NT2/D1 (cell line): ENCODE data around the gene GABBR2.
"Not testable (repeated sequence)": the region's sequence is repeated elsewhere in the genome, so short reads cannot be mapped to it uniquely, and the experiment has no call there.

Experiments used
- DNase-seq: peaks from one replicate; pipeline ENCODE4 v3.0.0-alpha.2; 2011; ENCODE audit warnings: low read depth, low spot score
- H3K27me3 ChIP-seq: 2 replicates; pipeline ENCODE4 v1.6.0; 2011; ENCODE audit warnings: mild to moderate bottlenecking; ENCODE audit not compliant: insufficient read length, insufficient read depth
- H3K36me3 ChIP-seq: 2 replicates; pipeline ENCODE4 v1.6.1; 2011; ENCODE audit warnings: mild to moderate bottlenecking, low read length, mixed read lengths; ENCODE audit not compliant: insufficient read depth, insufficient read length
- H3K4me1 ChIP-seq: 2 replicates; pipeline ENCODE4 v1.5.1; 2011; ENCODE audit not compliant: insufficient read depth, insufficient read length
- H3K4me3 ChIP-seq: 2 replicates; pipeline ENCODE4 v1.5.1; 2011; ENCODE audit warnings: low read depth; ENCODE audit not compliant: insufficient read length
- H3K9ac ChIP-seq: 2 replicates; pipeline ENCODE4 v1.6.0; 2011; ENCODE audit warnings: low read depth; ENCODE audit not compliant: insufficient read length
- H3K9me3 ChIP-seq: 2 replicates; pipeline ENCODE4 v1.5.1; 2011; ENCODE audit warnings: mild to moderate bottlenecking, low read length; ENCODE audit not compliant: insufficient read depth
- SUZ12 ChIP-seq: IDR thresholded peaks from 2 replicates; pipeline ENCODE4 v1.6.1; 2011; ENCODE audit not compliant: insufficient read length, insufficient read depth; ENCODE audit errors: extremely low read depth
- YY1 ChIP-seq: IDR thresholded peaks from 2 replicates; pipeline ENCODE4 v1.6.1; 2011; ENCODE audit not compliant: insufficient read length, insufficient read depth
- ZNF274 ChIP-seq: IDR thresholded peaks from 2 replicates; pipeline ENCODE4 v1.6.1; 2011; ENCODE audit warnings: mild to moderate bottlenecking, low read depth, low read length

Gene GABBR2

GRCh38 chr9:98477884-98478283 lies 230.9 kb downstream of the GABBR2 start:
- no peaks in the 10 kb centered on the region for H3K27me3 ChIP-seq
- H3K9me3 ChIP-seq, result no peaks in the 10 kb centered on the region
- H3K9ac ChIP-seq, result no peak overlapping the region
- H3K4me3 ChIP-seq, result no peak overlapping the region
- H3K4me1 ChIP-seq, result no peaks in the 10 kb centered on the region
- no peak for DNase-seq
- no peaks in the 10 kb centered on the region for H3K36me3 ChIP-seq
- TF ChIP-seq YY1 (no peak), ZNF274 (no peak), SUZ12 (no peak)

DNA sequence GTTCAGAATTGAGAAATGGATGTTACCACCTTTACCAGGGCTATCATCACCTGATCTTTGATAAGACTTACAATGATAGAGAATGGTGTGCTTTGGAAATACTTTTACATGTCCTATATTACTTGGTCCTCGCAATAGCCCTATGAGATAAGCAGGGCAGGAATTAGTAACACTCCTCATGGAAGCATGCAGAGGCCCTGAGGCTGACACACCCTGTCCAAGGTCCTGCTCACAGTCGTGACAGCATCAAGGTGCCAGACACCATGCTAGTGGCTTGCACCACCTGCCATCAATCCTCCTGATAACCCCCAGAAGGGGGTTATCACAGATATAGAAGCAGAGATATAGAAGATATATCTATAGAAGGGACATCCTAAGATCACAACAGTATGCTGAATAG lies 236.5 kb downstream of the GABBR2 start:
- Histone ChIP-seq H3K36me3 (no peaks in the 10 kb centered on the region), H3K27me3 (no peaks in the 10 kb centered on the region), H3K9me3 (no peaks in the 10 kb centered on the region), H3K9ac (no peak overlapping the region), H3K4me3 (no peak overlapping the region), H3K4me1 (no peaks in the 10 kb centered on the region)
- DNase-seq, result no peak
- no peak for TF ChIP-seq SUZ12
- no peak for TF ChIP-seq ZNF274
- TF ChIP-seq YY1, result no peak

DNA sequence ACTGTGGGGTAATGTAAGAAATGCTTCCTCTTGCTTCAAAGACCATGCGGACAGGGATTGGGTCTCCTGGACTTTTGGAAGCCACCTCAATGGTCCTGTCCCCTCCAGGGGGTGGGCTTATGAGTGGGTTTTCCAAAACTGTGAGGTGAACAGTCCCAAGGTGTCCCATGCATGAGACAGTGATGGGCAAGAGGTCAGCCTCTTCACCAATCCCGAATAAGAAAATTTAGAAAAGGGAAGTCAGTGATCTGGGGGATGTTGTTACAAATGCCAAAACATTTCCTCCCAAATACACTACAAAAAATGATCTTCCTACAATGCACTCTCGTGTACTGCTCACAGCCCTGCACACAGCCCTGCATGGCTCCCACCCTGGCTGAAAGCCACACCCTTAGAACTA lies 237.6 kb downstream of the GABBR2 start:
- DNase-seq, result no peak
- Histone ChIP-seq H3K9ac (no peak overlapping the region), H3K36me3 (no peaks in the 10 kb centered on the region), H3K27me3 (no peaks in the 10 kb centered on the region), H3K9me3 (no peaks in the 10 kb centered on the region), H3K4me3 (no peak overlapping the region), H3K4me1 (no peaks in the 10 kb centered on the region)
- TF ChIP-seq ZNF274 (no peak), YY1 (no peak), SUZ12 (no peak)

- no peak overlapping the region for H3K4me3 ChIP-seq
- no peak for TF ChIP-seq ZNF274
- DNase-seq, result no peak
- H3K9me3 ChIP-seq, result no peaks in the 10 kb centered on the region; the same call in 1 of the 2 replicates
- H3K9ac ChIP-seq, result no peak overlapping the region
- H3K36me3 ChIP-seq, result no peaks in the 10 kb centered on the region
- H3K27me3 ChIP-seq, result no peaks in the 10 kb centered on the region
- no peaks in the 10 kb centered on the region for H3K4me1 ChIP-seq
Observed at GRCh38 chr9:98468567-98469239, 240.0 kb downstream of the GABBR2 start.

DNA sequence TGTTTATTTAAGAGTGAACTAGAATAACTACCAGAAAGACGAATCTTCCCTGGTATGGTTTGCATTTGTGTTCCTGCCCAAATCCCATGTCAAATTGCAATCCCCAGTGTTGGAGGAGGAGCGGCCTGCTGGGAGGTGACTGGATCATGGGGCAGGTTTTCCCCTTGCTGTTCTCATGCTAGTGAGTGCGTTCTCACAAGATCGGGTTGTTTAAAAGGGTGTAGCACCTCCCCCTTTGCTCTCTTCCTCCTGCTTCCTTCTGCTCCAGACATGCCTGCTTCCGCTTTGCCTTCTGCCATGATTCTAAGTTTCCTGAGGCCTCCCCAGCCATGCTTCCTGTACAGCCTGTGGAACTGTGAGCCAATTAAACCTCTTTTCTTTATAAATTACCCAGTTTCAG lies 242.9 kb downstream of the GABBR2 start:
- Histone ChIP-seq H3K9ac (no peak overlapping the region), H3K4me1 (no peaks in the 10 kb centered on the region), H3K36me3 (no peaks in the 10 kb centered on the region), H3K4me3 (no peak overlapping the region), H3K27me3 (no peaks in the 10 kb centered on the region), H3K9me3 (peaks cover 25% of the 10 kb centered on the region)
- DNase-seq, result no peak
- TF ChIP-seq ZNF274 (no peak), SUZ12 (no peak), YY1 (no peak)

DNA sequence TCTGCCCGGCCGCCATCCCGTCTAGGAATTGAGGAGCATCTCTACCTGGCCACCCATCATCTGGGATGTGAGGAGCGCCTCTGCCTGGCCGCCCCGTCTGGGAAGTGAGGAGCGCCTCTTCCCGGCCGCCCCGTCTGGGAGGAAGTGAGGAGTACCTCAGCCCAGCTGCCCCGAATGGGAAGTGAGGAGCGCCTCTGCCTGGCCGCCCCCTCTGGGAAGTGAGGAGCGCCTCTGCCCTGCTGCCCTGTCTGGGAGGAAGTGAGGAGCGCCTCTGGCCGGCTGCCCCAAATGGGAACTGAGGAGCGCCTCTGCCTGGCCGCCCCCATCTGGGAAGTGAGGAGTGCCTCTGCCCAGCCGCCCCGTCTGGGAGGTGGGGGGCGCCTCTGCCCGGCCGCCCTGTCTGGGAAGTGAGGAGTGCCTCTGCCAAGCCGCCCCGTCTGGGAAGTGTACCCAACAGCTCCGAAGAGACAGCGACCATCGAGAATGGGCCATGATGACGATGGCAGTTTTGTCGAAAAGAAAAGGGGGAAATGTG lies 244.5 kb downstream of the GABBR2 start:
- not testable (repeated sequence) for H3K9ac ChIP-seq, H3K36me3 ChIP-seq, DNase-seq, H3K27me3 ChIP-seq, H3K4me1 ChIP-seq, H3K4me3 ChIP-seq
- peaks cover 41% of the 10 kb centered on the region for H3K9me3 ChIP-seq

- no peak for DNase-seq
- peaks cover 44% of the 10 kb centered on the region for H3K9me3 ChIP-seq
- TF ChIP-seq SUZ12 (no peak), YY1 (no peak), ZNF274 (no peak)
- no peak overlapping the region for H3K9ac ChIP-seq
- H3K4me1 ChIP-seq, result no peaks in the 10 kb centered on the region
- H3K4me3 ChIP-seq, result no peak overlapping the region
- H3K27me3 ChIP-seq, result no peaks in the 10 kb centered on the region
- no peaks in the 10 kb centered on the region for H3K36me3 ChIP-seq
Observed at GRCh38 chr9:98462310-98462709, 246.4 kb downstream of the GABBR2 start.
